ENCODE results near the gene C1orf159.

DNA sequence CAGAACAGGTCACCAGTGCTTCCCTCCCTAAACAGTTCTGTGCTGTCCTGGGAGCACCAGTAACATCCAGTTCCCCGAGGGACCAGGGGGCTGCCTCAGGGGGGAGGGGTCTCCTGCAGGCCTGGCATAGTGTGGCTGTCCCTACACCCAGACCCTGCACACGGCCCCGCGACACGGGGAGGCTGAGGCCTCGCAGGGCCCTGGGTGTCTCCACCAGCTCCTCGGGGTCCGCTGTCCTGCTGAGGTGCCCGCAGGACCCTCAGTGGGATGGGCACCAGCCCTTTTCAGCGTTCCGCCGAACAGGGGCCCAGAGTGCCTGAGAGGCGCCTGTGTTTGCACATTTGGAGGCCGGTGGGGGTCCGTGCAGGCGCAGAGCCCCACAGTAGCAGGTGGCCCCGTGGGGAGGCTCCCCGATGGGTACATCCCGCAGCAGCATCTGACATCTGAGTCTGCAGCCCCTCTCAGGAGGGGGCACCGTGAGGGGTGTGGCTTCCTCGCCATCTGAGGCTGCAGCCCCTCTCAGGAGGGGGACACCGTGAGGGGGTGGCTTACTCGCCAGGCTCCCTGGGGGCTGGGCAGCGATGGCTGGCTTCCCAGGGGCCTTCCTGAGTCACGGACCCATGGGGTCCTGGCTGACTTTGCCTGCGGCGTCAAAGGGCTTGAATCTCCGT lies 18.5 kb upstream of the C1orf159 start:
- TF ChIP-seq FOXK2 (IDR thresholded peaks at IDR 0.05): no peak
- TF ChIP-seq SP1 (IDR thresholded peaks at IDR 0.05): no peak
- TF ChIP-seq LEF1 (IDR thresholded peaks at IDR 0.05; ENCODE audit: borderline replicate concordance): no peak
- no peak for TF ChIP-seq FOXM1 (IDR thresholded peaks at IDR 0.05; ENCODE audit: borderline replicate concordance)
- no peak for TF ChIP-seq ARNT (IDR thresholded peaks at IDR 0.05)
- TF ChIP-seq ZNF384 (IDR thresholded peaks at IDR 0.05): no peak
- TF ChIP-seq SUZ12 (IDR thresholded peaks at IDR 0.05): no peak
- no peak for TF ChIP-seq L3MBTL2 (conservative IDR thresholded peaks at IDR 0.05)
- TF ChIP-seq TARDBP (IDR thresholded peaks at IDR 0.05): no peak

Measured in HEK293T (cell line).